Temporal lobe (tissue), 1 donor: ENCODE results near the gene IFI44L. TPM values are rescaled to one million over a fixed set of nuclear protein-coding genes. Genes with fewer than 3 reads are reported as not detected.

Experiments used
- total RNA-seq: library from RNA; depleted of rRNA; stranded (reverse); fragments of >200 nt; gene quantifications from one replicate; pipeline ENCODE4 v1.2.3, GENCODE V29; 2014

The IFI44L gene
- total RNA-seq, 1 donor from 2014 or later = 4.4 TPM

Other genes starting within 250 kb of the IFI44L start
- 4.9 TPM for gene PTGFR, start 129.5 kb upstream of the IFI44L start, total RNA-seq
- gene IFI44, start 29.4 kb downstream of the IFI44L start, total RNA-seq = 41.8 TPM